EH (cell line): ENCODE results near the gene AKAP9.
"Not testable (repeated sequence)": the region's sequence is repeated elsewhere in the genome, so short reads cannot be mapped to it uniquely, and the experiment has no call there.

Experiments used
- DNase-seq: peaks from one replicate; pipeline ENCODE4 v3.0.0-alpha.2; 2015; ENCODE audit warnings: low read depth

Gene AKAP9

GRCh38 chr7:91940572-91941341 is at the start of gene AKAP9:
Gene AKAP9, plus strand, starts transcription at chr7:91940862. Its CDS starts 238 bp downstream, at chr7:91941100.
- DNase-seq, result peak; percentile 79

DNA sequence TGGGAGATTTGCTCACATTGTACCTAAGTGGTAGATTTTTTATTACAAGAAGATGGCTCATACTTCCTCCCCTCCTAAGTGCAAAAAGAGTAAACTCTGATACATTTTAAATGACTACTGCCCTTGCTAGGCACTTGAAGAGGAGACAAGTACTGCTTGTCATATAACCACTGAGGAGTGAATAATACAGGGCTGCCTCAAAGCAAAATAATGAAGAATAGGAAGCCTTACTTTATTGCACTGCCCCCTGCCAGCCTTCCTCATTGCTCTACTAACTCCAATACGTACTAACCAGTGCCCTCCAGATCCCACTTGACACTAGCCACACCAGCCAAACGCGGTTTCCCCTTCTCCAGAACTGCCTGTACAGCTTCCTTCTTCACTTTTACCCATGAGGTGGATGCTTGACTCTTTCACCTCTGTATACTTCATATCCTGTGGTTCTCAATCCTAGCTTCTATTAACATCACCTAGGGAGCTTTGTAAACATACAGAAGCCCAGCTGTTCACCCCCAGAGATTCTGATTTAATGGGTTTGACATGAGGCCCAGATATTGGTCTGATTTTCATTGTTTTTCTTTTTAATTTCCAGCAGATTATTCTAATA is 48.5 kb upstream of the AKAP9 start:
- no peak for DNase-seq

GRCh38 chr7:91892821-91893340 is 47.8 kb upstream of the AKAP9 start:
- DNase-seq, result peak; percentile 30

- not testable (repeated sequence) for DNase-seq
Observed at GRCh38 chr7:91893699-91894098, 47.0 kb upstream of the AKAP9 start.

- DNase-seq, result peak; percentile 57
Observed at GRCh38 chr7:91894781-91895480, 45.7 kb upstream of the AKAP9 start.

- no peak for DNase-seq
Observed at GRCh38 chr7:91898240-91898992, 42.2 kb upstream of the AKAP9 start.

GRCh38 chr7:91899563-91899962 is 41.1 kb upstream of the AKAP9 start:
- no peak for DNase-seq

DNA sequence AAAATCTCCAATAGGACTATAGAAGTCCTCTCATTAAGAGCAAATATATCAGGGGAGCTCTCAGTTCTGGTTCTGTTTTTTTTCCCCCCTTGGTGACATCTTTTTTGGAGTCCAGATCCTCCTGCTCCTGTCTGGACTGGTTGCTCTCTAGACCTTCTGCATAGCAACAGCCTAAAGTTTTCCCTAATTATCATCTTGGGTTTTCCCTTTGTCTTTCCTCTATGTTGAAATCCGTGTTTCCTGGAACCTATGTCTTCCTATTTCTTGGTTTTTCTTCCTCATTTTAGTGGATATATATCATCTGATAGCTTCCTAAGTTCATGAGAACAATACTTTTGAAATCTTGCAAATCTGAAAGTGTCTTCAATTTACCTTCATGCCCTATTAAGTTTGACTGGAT is 30.5 kb upstream of the AKAP9 start:
- DNase-seq, result no peak

- no peak for DNase-seq
Observed at GRCh38 chr7:91911121-91911520, 29.5 kb upstream of the AKAP9 start.

DNA sequence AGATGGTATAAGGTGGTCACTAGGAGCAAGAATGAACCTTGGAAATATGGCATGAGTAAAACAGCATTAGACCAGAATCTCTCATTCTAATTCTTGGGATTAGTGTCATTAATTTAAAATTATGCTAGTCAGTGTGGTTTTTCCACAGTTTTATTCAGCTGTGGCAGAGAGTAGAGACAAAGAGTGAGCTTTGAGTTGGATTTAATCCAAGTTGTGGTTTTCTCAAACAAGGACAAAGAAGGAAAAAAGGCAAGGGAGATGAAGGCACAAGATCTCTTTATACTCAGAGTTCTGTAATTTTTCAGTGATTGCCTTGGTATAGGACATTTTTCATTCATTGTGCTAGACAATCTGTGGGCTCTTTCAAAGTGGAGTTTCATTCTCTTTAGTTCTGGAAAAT is 28.2 kb upstream of the AKAP9 start:
- peak; percentile 57 for DNase-seq

DNA sequence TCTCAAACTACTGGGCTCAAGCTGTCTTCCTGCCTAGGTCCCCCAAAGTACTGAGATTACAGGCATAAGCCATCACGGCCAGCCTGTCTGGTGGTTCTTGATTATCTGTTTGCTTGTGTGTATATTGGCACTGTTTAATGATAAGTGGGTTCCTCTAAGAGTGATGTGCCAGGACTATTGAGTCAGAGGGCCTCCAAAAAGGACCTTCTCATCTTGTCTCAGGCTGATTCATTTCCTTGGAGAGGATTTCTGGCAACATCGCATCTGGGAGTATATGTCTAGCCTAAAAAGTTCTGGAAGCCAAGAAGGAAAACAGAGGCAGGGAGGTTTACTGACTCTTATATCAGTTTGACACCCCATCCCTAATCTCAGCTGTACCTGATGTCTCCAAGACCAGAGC is 27.1 kb upstream of the AKAP9 start:
- peak; percentile 77 for DNase-seq

- DNase-seq, result peak; percentile 69
Observed at GRCh38 chr7:91915401-91916050, 25.1 kb upstream of the AKAP9 start.

DNA sequence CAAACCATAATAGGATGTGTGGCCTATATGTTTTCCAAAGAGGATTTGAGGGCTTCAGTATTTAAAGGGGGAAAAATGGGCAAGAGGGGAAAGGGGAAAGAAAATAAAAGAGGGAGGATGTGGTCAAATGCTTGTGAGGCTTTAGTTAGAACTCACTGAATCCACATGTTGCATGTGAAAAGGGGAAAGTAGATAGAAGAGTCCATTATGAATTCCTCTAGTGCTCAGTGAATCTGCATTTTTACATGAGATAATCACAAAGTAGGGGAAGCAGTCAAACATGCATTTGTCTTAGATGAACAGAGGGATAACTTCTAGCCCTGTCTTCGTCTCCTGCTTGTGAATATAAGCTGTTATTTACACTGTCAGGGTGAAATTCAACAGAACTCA is 24.6 kb upstream of the AKAP9 start:
- peak; percentile 56 for DNase-seq

- peak; percentile 46 for DNase-seq
Observed at GRCh38 chr7:91918356-91918755, 22.3 kb upstream of the AKAP9 start.

DNA sequence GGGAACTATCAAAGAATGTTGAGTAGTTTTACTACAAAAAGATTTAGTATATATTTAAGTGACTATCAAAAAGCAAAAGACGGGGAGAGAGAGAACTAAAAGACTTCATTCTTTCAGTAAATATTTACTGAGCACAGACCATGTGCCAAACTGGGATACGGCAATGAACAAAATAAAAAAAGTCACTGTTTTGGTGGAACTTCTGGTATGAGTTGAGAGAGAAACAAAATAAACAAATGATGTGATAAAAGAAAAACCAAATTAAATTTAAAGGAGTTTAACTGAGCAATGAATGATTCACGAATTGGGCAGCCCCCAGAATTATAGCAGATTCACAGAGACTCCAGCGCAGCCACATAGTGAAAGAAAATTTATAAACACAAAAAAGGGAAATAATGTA is 17.8 kb upstream of the AKAP9 start:
- peak; percentile 49 for DNase-seq

DNA sequence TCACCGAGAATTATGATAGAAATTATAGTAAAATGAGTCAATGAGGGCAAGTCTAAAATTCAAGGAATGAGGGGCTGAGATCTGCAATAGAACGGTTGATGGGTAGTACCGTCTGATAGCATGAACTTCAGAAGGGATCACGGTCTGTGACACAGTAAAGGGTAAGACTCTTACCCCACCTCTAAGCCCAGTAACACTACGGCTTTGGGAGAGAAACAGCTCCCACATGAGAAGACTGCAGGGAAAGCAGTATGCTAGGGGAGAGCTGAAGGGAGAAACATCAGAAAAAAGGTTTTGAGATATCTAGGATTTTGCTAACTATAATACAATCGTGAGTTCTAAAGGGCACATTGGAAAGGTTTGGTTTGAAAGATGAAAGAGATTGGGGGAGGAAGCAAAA is 12.8 kb upstream of the AKAP9 start:
- no peak for DNase-seq

GRCh38 chr7:91929463-91929862 is 11.2 kb upstream of the AKAP9 start:
- DNase-seq, result no peak

GRCh38 chr7:91940171-91940570 is 491 bp upstream of the AKAP9 start:
- DNase-seq, result peak; percentile 44

- peak; percentile 39 for DNase-seq
Observed at GRCh38 chr7:91941450-91941849, 788 bp downstream of the AKAP9 start.

GRCh38 chr7:91942312-91942711 is 1.6 kb downstream of the AKAP9 start:
- no peak for DNase-seq

- not testable (repeated sequence) for DNase-seq
Observed at GRCh38 chr7:91944970-91945369, 4.3 kb downstream of the AKAP9 start.

- peak; percentile 57 for DNase-seq
Observed at GRCh38 chr7:91945476-91945875, 4.8 kb downstream of the AKAP9 start.
